HEK293T (cell line): ENCODE results near the gene TAPBPL.
"Not testable (repeated sequence)": the region's sequence is repeated elsewhere in the genome, so short reads cannot be mapped to it uniquely, and the experiment has no call there.

ENCODE experiments used
- CTCF ChIA-PET: fragments of 350-600 bp; formaldehyde crosslinking; extraction: SDS; loops from one replicate; lab custom pipeline; 2021; ENCODE audit warnings: antibody characterized with exemption, inconsistent platforms; lab: Yijun Ruan, JAX
- POLR2A ChIA-PET: fragments of 350-600 bp; formaldehyde crosslinking; extraction: SDS; loops from one replicate; lab custom pipeline; 2020; ENCODE audit warnings: antibody characterized with exemption, inconsistent platforms; lab: Yijun Ruan, JAX
- DNase-seq: peaks from one replicate; pipeline ENCODE4 v3.0.0; 2012; ENCODE audit warnings: mixed read lengths; ENCODE audit errors: extremely low spot score
- ARNT ChIP-seq: fragments of 450-650 bp; IDR thresholded peaks from 2 replicates; pipeline ENCODE4 v1.6.1; 2017; ENCODE audit warnings: mild to moderate bottlenecking
- BHLHE40 ChIP-seq: fragments of 450-650 bp; IDR thresholded peaks from 2 replicates; pipeline ENCODE4 v1.6.1; 2016; ENCODE audit warnings: mild to moderate bottlenecking, moderate library complexity, borderline replicate concordance
- CTBP1 ChIP-seq: fragments of 450-650 bp; IDR thresholded peaks from 2 replicates; pipeline ENCODE4 v1.6.1; 2016; ENCODE audit warnings: borderline replicate concordance
- ELF4 ChIP-seq: fragments of 450-650 bp; IDR thresholded peaks from 2 replicates; pipeline ENCODE4 v1.6.1; 2017; ENCODE audit warnings: antibody characterized with exemption
- FOXA1 ChIP-seq: fragments of 450-650 bp; IDR thresholded peaks from 2 replicates; pipeline ENCODE4 v1.6.1; 2016; ENCODE audit warnings: mild to moderate bottlenecking
- FOXK2 ChIP-seq: fragments of 450-650 bp; IDR thresholded peaks from 2 replicates; pipeline ENCODE4 v1.6.1; 2016; ENCODE audit warnings: mild to moderate bottlenecking
- FOXM1 ChIP-seq: fragments of 450-650 bp; IDR thresholded peaks from 2 replicates; pipeline ENCODE4 v1.6.1; 2017; ENCODE audit warnings: mild to moderate bottlenecking, borderline replicate concordance
- HDGF ChIP-seq: fragments of 450-650 bp; IDR thresholded peaks from 2 replicates; pipeline ENCODE4 v1.6.1; 2017; ENCODE audit warnings: antibody characterized with exemption, borderline replicate concordance
- L3MBTL2 ChIP-seq: fragments of 450-650 bp; conservative IDR thresholded peaks from 2 replicates; pipeline ENCODE4 v1.6.1; 2016; ENCODE audit warnings: mild to moderate bottlenecking
- LEF1 ChIP-seq: fragments of 450-650 bp; IDR thresholded peaks from 2 replicates; pipeline ENCODE4 v1.6.1; 2017; ENCODE audit warnings: mild to moderate bottlenecking, borderline replicate concordance
- NFRKB ChIP-seq: fragments of 450-650 bp; IDR thresholded peaks from 2 replicates; pipeline ENCODE4 v1.6.1; 2016; ENCODE audit warnings: mild to moderate bottlenecking, moderate library complexity
- SP1 ChIP-seq: fragments of 450-650 bp; IDR thresholded peaks from 2 replicates; pipeline ENCODE4 v1.6.1; 2017
- SUZ12 ChIP-seq: fragments of 450-650 bp; IDR thresholded peaks from 2 replicates; pipeline ENCODE4 v1.6.1; 2016; ENCODE audit warnings: mild to moderate bottlenecking
- TARDBP ChIP-seq: fragments of 450-650 bp; IDR thresholded peaks from 2 replicates; pipeline ENCODE4 v1.6.1; 2016
- ZNF384 ChIP-seq: fragments of 450-650 bp; IDR thresholded peaks from 2 replicates; pipeline ENCODE4 v1.6.1; 2016
- TF ChIP-seq, protein P1 (sequence below): fragments of 450-650 bp; IDR thresholded peaks from 2 replicates; pipeline ENCODE4 v1.6.1; 2016

The TAPBPL gene

DNA sequence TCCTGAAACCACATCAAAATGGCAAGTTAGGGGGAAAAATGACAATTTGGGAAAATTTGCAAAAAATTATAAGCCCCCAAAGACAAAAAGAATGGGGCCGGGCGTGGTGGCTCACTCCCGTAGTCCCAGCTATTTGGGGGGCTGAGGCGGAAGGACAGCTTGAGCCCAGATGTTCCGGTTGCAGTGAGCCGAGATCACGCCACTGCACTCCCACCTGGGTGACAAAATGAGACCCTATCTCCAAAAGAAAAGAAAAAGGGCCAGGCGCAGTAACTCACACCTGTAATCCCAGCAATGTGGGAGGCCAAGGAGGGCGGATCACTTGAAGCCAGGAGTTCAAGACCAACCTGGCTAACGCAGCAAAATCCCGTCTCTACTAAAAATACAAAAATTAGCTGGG lies 20.6 kb downstream of the TAPBPL start:
- DNase-seq = no peak
- POLR2A ChIA-PET = interaction anchor here (3.5 kb wide), 1 partner anchor 13 kb away, joined by 42 read pairs; no protein-coding TSS in a partner anchor
- TF ChIP-seq ELF4 = no peak
- TF ChIP-seq FOXK2 = no peak
- TF ChIP-seq L3MBTL2 = no peak
- no peak for TF ChIP-seq ARNT
- CTCF ChIA-PET = no interaction called here

DNA sequence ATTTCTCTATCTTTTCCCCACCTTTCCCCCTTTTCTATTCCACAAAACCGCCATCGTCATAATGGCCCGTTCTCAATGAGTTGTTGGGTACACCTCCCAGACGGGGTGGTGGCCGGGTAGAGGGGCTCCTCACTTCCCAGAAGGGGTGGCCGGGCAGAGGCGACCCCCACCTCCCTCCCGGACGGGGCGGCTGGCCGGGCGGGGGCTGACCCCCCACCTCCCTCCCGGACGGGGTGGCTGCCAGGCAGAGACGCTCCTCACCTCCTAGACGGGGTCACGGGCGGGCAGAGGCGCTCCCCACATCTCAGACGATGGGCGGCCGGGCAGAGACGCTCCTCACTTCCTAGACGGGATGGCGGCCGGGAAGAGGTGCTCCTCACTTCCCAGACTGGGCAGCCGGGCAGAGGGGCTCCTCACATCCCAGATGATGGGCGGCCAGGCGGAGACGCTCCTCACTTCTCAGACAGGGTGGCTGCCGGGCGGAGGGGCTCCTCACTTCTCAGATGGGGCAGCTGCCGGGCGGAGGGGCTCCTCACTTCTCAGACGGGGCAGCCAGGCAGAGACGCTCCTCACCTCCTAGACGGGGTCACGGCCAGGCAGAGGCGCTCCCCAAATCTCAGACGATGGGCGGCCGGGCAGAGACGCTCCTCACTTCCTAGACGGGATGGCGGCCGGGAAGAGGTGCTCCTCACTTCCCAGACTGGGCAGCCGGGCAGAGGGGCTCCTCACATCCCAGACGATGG lies 23.6 kb downstream of the TAPBPL start:
- POLR2A ChIA-PET, CTCF ChIA-PET, DNase-seq: not testable (repeated sequence)

DNA sequence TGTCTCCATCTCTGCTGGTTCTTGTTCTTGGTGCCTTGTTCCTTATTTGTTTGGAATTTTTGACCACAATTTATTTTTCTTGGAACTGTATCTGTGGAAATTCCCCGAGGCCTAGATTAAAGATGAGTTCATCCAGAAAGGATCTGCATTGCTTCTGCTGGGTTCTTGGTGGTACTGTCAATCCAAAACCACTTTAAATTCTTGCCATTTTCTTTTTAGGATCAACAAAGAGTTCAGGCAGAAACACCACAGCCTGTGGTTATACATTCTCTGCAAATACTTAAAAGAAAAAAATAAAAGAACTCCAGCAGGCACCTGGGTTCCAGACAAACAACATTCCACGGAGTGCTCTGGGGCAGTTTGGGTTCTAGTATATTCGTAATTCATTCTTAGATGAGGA lies 24.6 kb downstream of the TAPBPL start:
- ChIA-PET CTCF (no interaction called here), POLR2A (no interaction called here)
- DNase-seq = no peak
- TF ChIP-seq BHLHE40 (no peak), ZNF384 (no peak), CTBP1 (no peak), L3MBTL2 (no peak), FOXA1 (no peak), LEF1 (no peak), SUZ12 (no peak), NFRKB (no peak), ARNT (no peak), HDGF (no peak), SP1 (no peak), ELF4 (no peak), FOXK2 (no peak), TARDBP (no peak), FOXM1 (no peak)
- TF ChIP-seq, protein P1, sequence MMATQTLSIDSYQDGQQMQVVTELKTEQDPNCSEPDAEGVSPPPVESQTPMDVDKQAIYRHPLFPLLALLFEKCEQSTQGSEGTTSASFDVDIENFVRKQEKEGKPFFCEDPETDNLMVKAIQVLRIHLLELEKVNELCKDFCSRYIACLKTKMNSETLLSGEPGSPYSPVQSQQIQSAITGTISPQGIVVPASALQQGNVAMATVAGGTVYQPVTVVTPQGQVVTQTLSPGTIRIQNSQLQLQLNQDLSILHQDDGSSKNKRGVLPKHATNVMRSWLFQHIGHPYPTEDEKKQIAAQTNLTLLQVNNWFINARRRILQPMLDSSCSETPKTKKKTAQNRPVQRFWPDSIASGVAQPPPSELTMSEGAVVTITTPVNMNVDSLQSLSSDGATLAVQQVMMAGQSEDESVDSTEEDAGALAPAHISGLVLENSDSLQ = no peak

DNA sequence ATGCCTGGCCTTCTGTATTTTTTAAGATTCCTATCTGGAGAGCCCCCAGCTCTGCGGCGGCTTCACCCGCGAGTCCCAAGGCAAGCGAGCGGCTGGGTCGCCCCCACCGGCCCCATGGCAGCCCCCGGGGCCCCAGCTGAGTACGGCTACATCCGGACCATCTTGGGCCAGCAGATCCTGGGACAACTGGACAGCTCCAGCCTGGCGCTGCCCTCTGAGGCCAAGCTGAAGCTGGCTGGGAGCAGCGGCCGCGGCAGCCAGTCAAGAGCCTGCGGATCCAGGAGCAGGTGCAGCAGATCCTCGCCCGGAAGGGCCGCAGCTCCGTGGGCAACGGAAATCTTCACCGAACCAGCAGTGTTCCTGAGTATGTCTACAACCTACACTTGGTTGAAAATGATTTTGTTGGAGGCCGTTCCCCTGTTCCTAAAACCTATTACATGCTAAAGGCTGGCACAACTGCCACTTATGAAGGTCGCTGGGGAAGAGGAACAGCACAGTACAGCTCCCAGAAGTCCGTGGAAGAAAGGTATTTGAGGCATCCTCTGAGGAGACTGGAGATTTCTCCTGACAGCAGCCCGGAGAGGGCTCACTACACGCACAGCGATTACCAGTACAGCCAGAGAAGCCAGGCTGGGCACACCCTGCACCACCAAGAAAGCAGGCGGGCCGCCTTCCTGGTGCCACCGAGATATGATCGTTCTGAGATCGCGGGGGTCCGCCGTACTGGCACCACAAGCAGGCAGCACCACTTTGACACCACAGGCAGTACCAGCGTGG lies 25.9 kb downstream of the TAPBPL start:
- POLR2A ChIA-PET = interaction anchor here (0.8 kb wide), 1 partner anchor 56 kb away, joined by 4 read pairs; the partner anchor contains the start of gene GAPDH

DNA sequence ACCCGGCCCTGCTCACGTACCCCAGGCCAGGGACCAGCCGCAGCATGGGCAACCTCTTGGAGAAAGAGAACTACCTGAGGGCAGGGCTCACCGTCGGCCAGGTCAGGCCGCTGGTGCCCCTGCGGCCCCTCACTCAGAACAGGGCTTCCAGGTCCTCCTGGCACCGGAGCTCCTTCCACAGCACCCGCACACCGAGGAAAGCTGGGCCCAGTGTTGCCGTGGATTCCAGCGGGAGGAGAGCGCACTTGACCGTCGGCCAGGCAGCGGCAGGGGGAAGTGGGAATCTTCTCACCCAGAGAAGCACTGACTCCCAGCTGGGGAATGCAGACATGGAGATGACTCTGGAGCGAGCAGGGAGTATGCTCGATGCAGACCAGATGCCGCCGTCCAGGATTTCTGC lies 26.6 kb downstream of the TAPBPL start:
- TF ChIP-seq FOXK2 (no peak), HDGF (no peak), L3MBTL2 (no peak), NFRKB (no peak), FOXM1 (no peak), BHLHE40 (no peak), ELF4 (no peak), ARNT (no peak), SUZ12 (no peak), SP1 (no peak)
- no peak for DNase-seq
- CTCF ChIA-PET = no interaction called here
- POLR2A ChIA-PET = no interaction called here

More for the DNA sequence above, 25.9 kb downstream of the TAPBPL start:
- DNase-seq, CTCF ChIA-PET: not testable (repeated sequence)

DNA sequence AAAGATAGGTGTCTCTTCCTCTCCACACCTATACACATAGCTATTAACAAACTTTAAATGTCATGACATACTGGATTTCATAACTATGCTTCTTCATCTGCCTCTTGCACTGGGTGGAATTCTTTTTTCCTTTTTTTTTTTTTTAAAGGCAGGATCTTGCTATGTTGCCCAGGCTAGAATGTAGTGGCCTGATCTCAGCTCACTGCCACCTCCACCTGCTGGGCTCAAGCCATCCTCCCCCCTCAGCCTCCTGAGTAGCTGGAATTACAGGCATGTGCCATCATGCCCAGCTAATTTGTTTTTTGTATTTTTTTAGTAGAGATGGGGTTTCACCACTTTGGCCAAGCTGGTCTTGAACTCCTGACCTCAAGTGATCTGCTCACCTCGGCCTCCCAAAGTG lies 36.4 kb downstream of the TAPBPL start:
- DNase-seq = no peak
- TF ChIP-seq CTBP1 (no peak), ZNF384 (0 out of 2 replicates have a peak, but pooled peaks have one; percentile 9)
- ChIA-PET CTCF (interaction anchor here (1.8 kb wide), 1 partner anchor 49 kb away, joined by 4 read pairs; no protein-coding TSS in a partner anchor), POLR2A (interaction anchor here (1.0 to 7.5 kb wide), 2 partner anchors 17 to 46 kb away, joined by 5 to 42 read pairs; partner anchors contain the start of genes GAPDH and VAMP1)

DNA sequence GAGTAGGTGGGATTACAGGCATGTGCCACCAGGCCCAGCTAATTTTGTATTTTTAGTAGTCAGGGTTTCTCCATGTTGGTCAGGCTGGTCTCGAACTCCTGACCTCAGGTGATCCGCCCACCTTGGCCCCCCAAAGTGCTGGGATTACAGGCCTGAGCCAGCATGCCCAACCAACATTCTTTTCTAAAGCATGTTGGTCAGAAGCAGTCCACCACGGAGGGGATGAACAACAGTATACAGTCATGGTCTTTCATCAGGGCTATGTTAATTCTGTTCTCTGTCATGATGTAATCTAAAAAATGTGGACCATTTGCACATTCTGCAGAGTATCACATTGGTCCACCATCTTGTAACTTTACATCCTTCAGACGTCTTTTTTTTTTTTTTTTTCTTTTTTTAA lies 37.6 kb downstream of the TAPBPL start:
- CTCF ChIA-PET = interaction anchor here (1.8 kb wide), 1 partner anchor 48 kb away, joined by 4 read pairs; no protein-coding TSS in a partner anchor

DNA sequence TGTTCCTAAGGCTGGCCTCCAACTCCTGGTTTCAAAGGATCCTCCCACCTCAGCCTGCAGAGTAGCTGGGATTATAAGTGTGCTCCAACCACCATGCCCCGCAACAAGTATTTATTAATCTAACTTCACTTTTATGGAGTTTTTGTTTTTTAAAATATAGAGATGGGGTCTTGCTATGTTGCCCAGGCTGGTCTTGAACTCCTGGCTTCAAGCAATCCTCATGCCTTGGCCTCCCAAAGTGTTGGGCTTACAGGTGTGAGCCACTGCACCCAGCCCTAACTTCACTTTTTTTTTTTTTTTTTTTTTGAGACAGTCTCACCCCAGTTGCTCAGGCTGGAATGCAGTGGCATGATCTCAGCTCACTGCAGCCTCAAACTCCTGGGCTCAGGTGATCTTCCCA lies 38.8 kb downstream of the TAPBPL start:
- CTCF ChIA-PET, DNase-seq: not testable (repeated sequence)
- POLR2A ChIA-PET = interaction anchor here (1.4 to 1.7 kb wide), 3 partner anchors 20 to 44 kb away, joined by 4 to 5 read pairs (median 5); partner anchors contain the start of gene GAPDH

More for the DNA sequence above, 37.6 kb downstream of the TAPBPL start:
- POLR2A ChIA-PET = interaction anchor here (7.5 kb wide), 1 partner anchor 19 kb away, joined by 42 read pairs; the partner anchor contains the start of gene VAMP1
- no peak for DNase-seq
- no peak for TF ChIP-seq HDGF
- TF ChIP-seq LEF1 = no peak
